Measurements from ENCODE around the gene ICAM3.

ICAM3 gene

DNA sequence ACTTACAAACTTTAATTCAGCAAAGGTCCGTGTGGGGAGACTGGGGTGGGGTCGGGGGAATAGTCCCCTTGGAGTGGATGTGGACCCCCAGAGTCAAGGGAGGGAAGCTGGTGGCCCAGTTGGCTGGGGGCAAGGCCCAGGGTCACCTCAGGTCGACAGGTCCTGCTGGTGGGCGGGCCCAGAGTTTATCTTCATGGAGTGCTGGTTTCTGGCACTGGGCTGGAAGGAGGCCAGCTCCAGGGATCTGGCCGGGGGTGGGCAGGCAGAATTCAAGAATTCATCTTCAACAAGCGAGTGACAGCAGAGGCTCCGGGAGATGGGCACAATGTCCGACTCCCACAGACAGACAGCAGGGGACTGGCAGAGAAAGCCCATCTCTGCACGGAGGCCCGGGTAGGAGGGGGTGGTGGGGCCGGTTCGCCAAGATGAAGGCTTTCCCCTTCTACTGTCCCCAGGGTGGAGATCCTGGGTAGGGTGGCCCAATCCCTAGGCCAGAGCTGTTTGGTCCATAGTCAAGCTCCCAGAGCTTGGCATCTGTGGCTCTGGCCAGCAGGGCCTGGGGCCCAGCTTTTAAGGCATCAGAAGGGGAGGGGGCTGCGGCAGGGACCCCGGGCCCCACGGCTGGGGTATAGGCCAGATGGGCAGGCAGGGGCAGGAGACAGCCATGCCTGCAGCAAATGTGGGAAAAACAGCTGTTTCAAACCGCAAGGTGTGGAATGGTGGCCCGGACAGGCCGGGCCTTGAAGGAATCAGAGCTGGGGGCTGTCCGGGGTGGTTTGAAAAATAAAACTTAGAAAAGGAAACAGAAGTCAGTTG, 23.0 kb downstream of the ICAM3 start:
- no peak for DNase-seq (ENCODE audit: low read depth)
- no peak overlapping the region for H3K4me3 ChIP-seq (ENCODE audit: low read length)
- TF ChIP-seq, protein P1, sequence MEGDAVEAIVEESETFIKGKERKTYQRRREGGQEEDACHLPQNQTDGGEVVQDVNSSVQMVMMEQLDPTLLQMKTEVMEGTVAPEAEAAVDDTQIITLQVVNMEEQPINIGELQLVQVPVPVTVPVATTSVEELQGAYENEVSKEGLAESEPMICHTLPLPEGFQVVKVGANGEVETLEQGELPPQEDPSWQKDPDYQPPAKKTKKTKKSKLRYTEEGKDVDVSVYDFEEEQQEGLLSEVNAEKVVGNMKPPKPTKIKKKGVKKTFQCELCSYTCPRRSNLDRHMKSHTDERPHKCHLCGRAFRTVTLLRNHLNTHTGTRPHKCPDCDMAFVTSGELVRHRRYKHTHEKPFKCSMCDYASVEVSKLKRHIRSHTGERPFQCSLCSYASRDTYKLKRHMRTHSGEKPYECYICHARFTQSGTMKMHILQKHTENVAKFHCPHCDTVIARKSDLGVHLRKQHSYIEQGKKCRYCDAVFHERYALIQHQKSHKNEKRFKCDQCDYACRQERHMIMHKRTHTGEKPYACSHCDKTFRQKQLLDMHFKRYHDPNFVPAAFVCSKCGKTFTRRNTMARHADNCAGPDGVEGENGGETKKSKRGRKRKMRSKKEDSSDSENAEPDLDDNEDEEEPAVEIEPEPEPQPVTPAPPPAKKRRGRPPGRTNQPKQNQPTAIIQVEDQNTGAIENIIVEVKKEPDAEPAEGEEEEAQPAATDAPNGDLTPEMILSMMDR (conservative IDR thresholded peaks at IDR 0.05; ENCODE audit: low read length), result no peak

DNA sequence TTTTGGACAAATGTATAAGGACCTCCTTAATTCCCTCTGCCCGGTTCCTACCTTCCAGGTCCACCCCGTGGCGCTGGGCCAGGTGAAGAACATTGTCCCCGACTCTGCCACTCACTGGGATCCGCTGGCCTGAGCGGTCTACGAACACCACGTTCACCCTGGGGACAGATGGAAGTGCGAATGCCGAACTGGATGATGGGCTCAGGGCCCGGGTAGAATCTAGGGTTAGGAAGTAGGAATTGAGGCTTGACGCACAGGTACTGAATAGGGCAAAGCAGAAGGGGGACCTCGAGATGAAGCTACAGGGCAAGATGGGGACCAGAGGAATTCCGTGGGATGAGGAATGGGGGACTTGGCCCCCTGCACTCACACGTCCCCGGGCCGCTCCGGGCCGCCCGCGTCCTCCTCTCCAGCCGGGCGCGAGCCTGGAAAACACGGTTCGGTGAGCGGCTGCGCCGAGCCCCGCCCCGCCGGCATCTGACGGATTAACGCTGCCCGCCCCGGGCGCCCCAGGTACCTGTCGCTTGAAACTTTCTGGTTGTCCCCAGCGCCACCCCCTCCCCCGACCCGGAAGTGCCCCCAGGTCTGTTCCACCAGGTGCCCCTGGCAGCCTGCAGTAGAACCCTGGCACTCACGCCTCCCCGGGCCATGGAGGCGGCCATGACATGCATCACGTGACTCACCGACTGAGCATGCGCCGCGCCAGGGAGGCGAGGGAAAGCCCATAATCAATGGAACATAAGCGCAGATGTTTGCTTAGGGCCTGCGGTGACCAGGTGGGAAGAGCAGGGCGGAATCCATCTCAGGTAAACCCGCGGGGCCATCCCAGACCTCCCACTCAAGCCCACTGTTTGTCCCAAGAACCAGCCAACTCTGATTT, 23.8 kb downstream of the ICAM3 start, which contains the start of gene FDX2:
Gene FDX2, minus strand, starts transcription at position 681 of the 880 bp plus-strand sequence. Its CDS starts 19 bp downstream, at position 662.
- peak within 1 kb of the TSS; percentile 90 for H3K4me3 ChIP-seq (ENCODE audit: low read length)
- peak; percentile 72 for DNase-seq (ENCODE audit: low read depth)
- TF ChIP-seq, protein P1 (conservative IDR thresholded peaks at IDR 0.05; ENCODE audit: low read length), result no peak

GRCh38 chr19:10309423-10309822, 30.0 kb downstream of the ICAM3 start, which contains the start of gene ZGLP1:
Gene ZGLP1 (minus strand): TSS chr19:10309815.
- H3K4me3 ChIP-seq (ENCODE audit: low read length), result no peak within 1 kb of the TSS
- no peak for DNase-seq (ENCODE audit: low read depth)
- TF ChIP-seq, protein P1 (conservative IDR thresholded peaks at IDR 0.05; ENCODE audit: low read length), result no peak

- DNase-seq (ENCODE audit: low read depth), result no peak
- TF ChIP-seq, protein P1 (conservative IDR thresholded peaks at IDR 0.05; ENCODE audit: low read length), result no peak
- H3K4me3 ChIP-seq (ENCODE audit: low read length), result no peak overlapping the region
These were observed 33.1 kb downstream of the ICAM3 start for GRCh38 chr19:10306327-10306726.

- peak; percentile 49 for DNase-seq (ENCODE audit: low read depth)
- H3K4me3 ChIP-seq (ENCODE audit: low read length), result no peak overlapping the region
- TF ChIP-seq, protein P1 (conservative IDR thresholded peaks at IDR 0.05; ENCODE audit: low read length), result no peak
These were observed 34.2 kb downstream of the ICAM3 start for GRCh38 chr19:10305139-10305806.

DNA sequence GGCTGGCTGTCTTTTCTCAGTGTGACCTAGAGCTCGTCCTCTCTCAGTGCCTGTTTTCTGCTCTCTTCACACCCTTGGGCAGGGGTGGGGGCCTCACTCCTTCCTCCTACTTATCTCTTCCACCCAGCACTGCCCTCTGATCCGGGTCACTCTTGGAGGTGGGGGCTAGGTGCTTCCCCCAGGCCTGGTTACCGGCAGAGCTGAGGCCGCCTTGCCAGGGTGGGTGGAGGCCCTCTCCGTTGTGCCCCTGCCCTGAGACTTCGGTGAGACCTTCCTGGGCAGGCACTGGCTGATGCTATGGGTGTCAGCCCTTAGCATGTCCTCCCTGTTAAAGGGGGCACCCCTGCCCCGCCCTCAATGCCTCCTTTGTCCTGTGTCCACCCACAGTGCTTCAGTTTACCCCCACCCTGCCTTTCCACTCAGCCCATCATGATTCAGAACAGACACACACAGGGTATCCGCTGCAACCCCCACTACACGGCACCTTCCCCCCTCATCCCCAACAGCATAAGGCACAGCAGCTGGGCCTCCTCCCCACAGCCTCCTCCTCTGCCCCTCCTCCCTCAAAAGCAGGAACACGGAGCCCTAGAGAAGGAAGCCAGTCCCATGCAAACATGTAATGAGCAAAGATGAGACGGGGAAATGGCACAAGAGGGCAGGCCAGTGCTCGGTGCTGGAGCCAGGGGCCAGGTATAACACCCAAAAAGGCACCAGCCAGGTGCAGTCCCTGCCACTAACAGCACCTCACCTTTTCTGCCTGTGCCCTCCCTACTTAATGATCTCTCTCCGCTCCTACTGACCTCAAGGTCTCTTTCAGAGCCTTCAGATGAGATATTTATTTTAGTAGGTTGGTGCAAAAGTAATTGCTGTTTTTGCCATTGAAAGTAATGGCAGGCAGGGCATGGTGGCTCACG, 39.6 kb downstream of the ICAM3 start:
- DNase-seq (ENCODE audit: low read depth), result no peak
- H3K4me3 ChIP-seq (ENCODE audit: low read length), result no peak overlapping the region
- TF ChIP-seq, protein P1 (conservative IDR thresholded peaks at IDR 0.05; ENCODE audit: low read length), result no peak

All from AG10803 (cell line).